Sigmoid colon (tissue), 7 donors: ENCODE measurements around the gene FANCC. TPM values are rescaled to one million over a fixed set of nuclear protein-coding genes. Genes with fewer than 3 reads are reported as not detected.

ENCODE experiments used
- DNase-seq: peaks from one replicate; pipeline ENCODE4 v3.0.0-alpha.2; 2019
- H3K27ac ChIP-seq, 4 donors: fragments of 200-600 bp; sonication (generic); one replicate each; pipeline ENCODE4 v1.5.1; 2016 to 2019; ENCODE audit warnings: mild to moderate bottlenecking in 1 of 4
- H3K27me3 ChIP-seq, 3 donors: fragments of 200-600 bp; sonication (generic); one replicate each; pipeline ENCODE4 v1.5.1; 2019; ENCODE audit warnings: mild to moderate bottlenecking in 1 of 3
- H3K36me3 ChIP-seq, 4 donors: fragments of 200-600 bp; sonication (generic); one replicate each; pipeline ENCODE4 v1.5.1; 2016 to 2019
- H3K4me1 ChIP-seq, 4 donors: fragments of 200-600 bp; sonication (generic); one replicate each; pipeline ENCODE4 v1.5.1; 2017 to 2019
- H3K4me3 ChIP-seq, 4 donors: fragments of 200-600 bp; sonication (generic); one replicate each; pipeline ENCODE4 v1.5.1; 2017 to 2019; ENCODE audit warnings: mild to moderate bottlenecking in 2 of 4, moderate library complexity in 1 of 4
- H3K9me3 ChIP-seq, 4 donors: fragments of 200-600 bp in 3 of 4; sonication (generic) in 3 of 4; one replicate each; pipeline versions ENCODE4 v1.5.1 to v1.6.1; 2013 to 2019
- CTCF ChIP-seq, 4 experiments: fragments of 450-650 bp in 3 of 4; fragments of 200-600 bp in 1 of 4; IDR thresholded peaks; one replicate each; pipeline ENCODE4 v1.5.1; 2016 to 2019; ENCODE audit warnings: antibody characterized with exemption in 4 of 4, mild to moderate bottlenecking in 3 of 4, moderate library complexity in 2 of 4
- EP300 ChIP-seq, 4 donors: sonication (generic); formaldehyde crosslinking; IDR thresholded peaks; one replicate each; pipeline ENCODE4 v1.6.1; 2017; ENCODE audit warnings: antibody characterized with exemption in 4 of 4
- POLR2A ChIP-seq, 2 donors: fragments of 450-650 bp; IDR thresholded peaks; one replicate each; pipeline ENCODE4 v1.6.1; 2016; ENCODE audit warnings: antibody characterized with exemption in 2 of 2, mild to moderate bottlenecking in 2 of 2, moderate library complexity in 2 of 2
- POLR2AphosphoS5 ChIP-seq, 4 donors: sonication (generic); formaldehyde crosslinking; IDR thresholded peaks; one replicate each; pipeline ENCODE4 v1.6.1; 2017; ENCODE audit warnings: antibody characterized with exemption in 4 of 4
- WGBS, 2 donors: extraction: QIAGEN DNeasy Blood & Tissue Kit; methylation state at CpG; one replicate each; pipeline ENCODE4 v1.1.7; 2013; 5-methylcytosine and 5-hydroxymethylcytosine counted together
- intact Hi-C: fragments of 100-400 bp; cut with DNase I; formaldehyde crosslinking; loops from one replicate; pipeline ENCODE4 v1.15.1; 2023
- polyA plus RNA-seq, 3 donors: library from polyadenylated mRNA; stranded (reverse); fragments of 200-250 nt; gene quantifications; one replicate each; pipeline ENCODE4 v1.2.3, GENCODE V29; 2013
- total RNA-seq, 4 donors: library from RNA; depleted of rRNA; stranded (reverse); fragments of >200 nt; gene quantifications; one replicate each; pipeline ENCODE4 v1.1.0, GENCODE V29; 2016
- donor health status: healthy with polysubstance abuse.
- donor health status: Bipolar disorder and iron deficiency.
- donor health status: healthy.

FANCC gene
- total and polyA plus RNA-seq, 7 donors: 2.4 to 10.6 (median 5.3) TPM

- DNase-seq: peak; percentile 52
- Histone ChIP-seq H3K4me1 (peaks cover 2 to 81% (median 70%) of the 10 kb centered on the region in 4 donors), H3K27ac (peak overlapping the region; percentile 54 to 72 (median 68)), H3K27me3 (no peaks in the 10 kb centered on the region), H3K36me3 (peaks cover 0 to 36% (median 5%) of the 10 kb centered on the region in 4 donors), H3K4me3 (no peak overlapping the region), H3K9me3 (no peaks in the 10 kb centered on the region)
- no peak for TF ChIP-seq EP300 (IDR thresholded peaks at IDR 0.05)
- no peak for TF ChIP-seq POLR2AphosphoS5 (IDR thresholded peaks at IDR 0.05)
- TF ChIP-seq CTCF (IDR thresholded peaks at IDR 0.05): no peak
- TF ChIP-seq POLR2A (IDR thresholded peaks at IDR 0.05): no peak
- WGBS, 2 donors: 88% methylated on average over 8 of the region's 8 CpGs
- intact Hi-C loops: no loop called here
These were observed 212.9 kb downstream of the FANCC start for GRCh38 chr9:95104581-95104960.

- H3K4me3 ChIP-seq: no peak overlapping the region
- 79 to 89% methylated on average over 20 of the region's 20 CpGs for WGBS, 2 donors
These were observed 213.5 kb downstream of the FANCC start for GRCh38 chr9:95103871-95104580.

GRCh38 chr9:95103281-95103771, 214.2 kb downstream of the FANCC start:
- Histone ChIP-seq H3K27ac (peak overlapping the region; percentile 54 to 72 (median 68)), H3K36me3 (peaks cover 0 to 24% (median 4%) of the 10 kb centered on the region in 4 donors), H3K4me1 (peaks cover 2 to 93% (median 76%) of the 10 kb centered on the region in 4 donors), H3K4me3 (no peak overlapping the region), H3K27me3 (no peaks in the 10 kb centered on the region), H3K9me3 (no peaks in the 10 kb centered on the region)
- intact Hi-C loops: no loop called here
- WGBS, 2 donors: 83 to 84% methylated on average over 15 of the region's 15 CpGs
- DNase-seq: peak; percentile 76
- no peak for TF ChIP-seq POLR2A (IDR thresholded peaks at IDR 0.05)
- no peak for TF ChIP-seq EP300 (IDR thresholded peaks at IDR 0.05)
- TF ChIP-seq CTCF (IDR thresholded peaks at IDR 0.05): no peak
- no peak for TF ChIP-seq POLR2AphosphoS5 (IDR thresholded peaks at IDR 0.05)

More at GRCh38 chr9:95103871-95104580, 213.5 kb downstream of the FANCC start:
- peak; percentile 74 for DNase-seq
- H3K36me3 ChIP-seq: peaks cover 0 to 31% (median 4%) of the 10 kb centered on the region in 4 donors
- no peaks in the 10 kb centered on the region for H3K27me3 ChIP-seq
- H3K4me1 ChIP-seq: peaks cover 2 to 86% (median 73%) of the 10 kb centered on the region in 4 donors
- H3K9me3 ChIP-seq: no peaks in the 10 kb centered on the region
- no peak for TF ChIP-seq CTCF (IDR thresholded peaks at IDR 0.05)
- TF ChIP-seq POLR2AphosphoS5 (IDR thresholded peaks at IDR 0.05): peak in 1 of 4 donors; percentile 57
- TF ChIP-seq POLR2A (IDR thresholded peaks at IDR 0.05): no peak
- intact Hi-C loops: no loop called here
- peak overlapping the region; percentile 54 to 72 (median 68) for H3K27ac ChIP-seq

GRCh38 chr9:95102572-95102971, 214.9 kb downstream of the FANCC start:
- no peak overlapping the region for H3K4me3 ChIP-seq
- H3K36me3 ChIP-seq: peaks cover 0 to 19% (median 4%) of the 10 kb centered on the region in 4 donors
- no peak for TF ChIP-seq EP300 (IDR thresholded peaks at IDR 0.05)
- TF ChIP-seq POLR2A (IDR thresholded peaks at IDR 0.05): no peak
- TF ChIP-seq POLR2AphosphoS5 (IDR thresholded peaks at IDR 0.05): no peak
- no peak for TF ChIP-seq CTCF (IDR thresholded peaks at IDR 0.05)
- H3K27ac ChIP-seq: peak overlapping the region; percentile 54 to 72 (median 68)
- 81 to 82% methylated on average over 18 of the region's 18 CpGs for WGBS, 2 donors
- intact Hi-C loops: no loop called here
- H3K4me1 ChIP-seq: peaks cover 2 to 92% (median 78%) of the 10 kb centered on the region in 4 donors
- no peaks in the 10 kb centered on the region for H3K9me3 ChIP-seq
- DNase-seq: no peak
- no peaks in the 10 kb centered on the region for H3K27me3 ChIP-seq
